DND-41 (cell line): Measurements from ENCODE around the gene PNPLA6.

ENCODE experiments used
- ATAC-seq: fragments of 200-7000 bp; cut with Tn5 transposase; 3 replicates; pipeline ENCODE4 v1.9.1; 2021; ENCODE audit warnings: low read depth; ENCODE audit not compliant: insufficient read depth
- DNase-seq: peaks from one replicate; pipeline ENCODE4 v3.0.0-alpha.2; 2020
- H2AFZ ChIP-seq: 2 replicates; pipeline ENCODE4 v1.6.0; 2012; ENCODE audit warnings: low read depth, low read length
- H3K27ac ChIP-seq: 2 replicates; pipeline ENCODE4 v1.5.1; 2012; ENCODE audit warnings: low read length, inconsistent platforms
- H3K27me3 ChIP-seq: fragments of 200-600 bp; sonication (generic); 2 replicates; pipeline ENCODE4 v1.6.0; 2012; ENCODE audit warnings: low read length, mild to moderate bottlenecking, inconsistent platforms; ENCODE audit not compliant: insufficient read depth, poor library complexity
- H3K36me3 ChIP-seq: 2 replicates; pipeline ENCODE4 v1.5.1; 2012; ENCODE audit warnings: low read length, inconsistent platforms; ENCODE audit not compliant: insufficient read depth
- H3K4me1 ChIP-seq: 2 replicates; pipeline ENCODE4 v1.5.1; 2012; ENCODE audit warnings: mild to moderate bottlenecking, low read length; ENCODE audit not compliant: insufficient read depth
- H3K4me2 ChIP-seq: 2 replicates; pipeline ENCODE4 v1.6.0; 2012; ENCODE audit warnings: mild to moderate bottlenecking, moderate library complexity, low read length, inconsistent platforms; ENCODE audit not compliant: insufficient read depth
- H3K4me3 ChIP-seq, 2 experiments: fragments of 200-600 bp in 1 of 2; shearing (Covaris generic) in 1 of 2; 2 replicates each; pipeline ENCODE4 v1.5.1; 2012 to 2016; ENCODE audit warnings: inconsistent platforms in 2 of 2, low read length in 2 of 2, mild to moderate bottlenecking in 2 of 2, low read depth in 1 of 2, moderate library complexity in 1 of 2
- H3K79me2 ChIP-seq: 2 replicates; pipeline ENCODE4 v1.6.0; 2012; ENCODE audit warnings: low read length, inconsistent platforms; ENCODE audit not compliant: insufficient read depth
- H3K9ac ChIP-seq: 2 replicates; pipeline ENCODE4 v1.6.0; 2012; ENCODE audit warnings: low read depth, mild to moderate bottlenecking, inconsistent platforms, low read length, moderate library complexity
- H3K9me3 ChIP-seq: 2 replicates; pipeline ENCODE4 v1.5.1; 2012; ENCODE audit warnings: low read length, moderate library complexity, mild to moderate bottlenecking, inconsistent platforms; ENCODE audit not compliant: insufficient read depth, severe bottlenecking
- H4K20me1 ChIP-seq: 2 replicates; pipeline ENCODE4 v1.6.0; 2012; ENCODE audit warnings: low read length; ENCODE audit not compliant: insufficient read depth
- CTCF ChIP-seq: IDR thresholded peaks from 2 replicates; pipeline ENCODE4 v1.5.1; 2012; ENCODE audit warnings: borderline replicate concordance, low read length, moderate library complexity, mild to moderate bottlenecking; ENCODE audit not compliant: poor library complexity, severe bottlenecking; ENCODE audit errors: extremely low read depth
- EZH2 ChIP-seq: IDR thresholded peaks from 3 replicates; pipeline ENCODE4 v1.6.1; 2012; ENCODE audit warnings: borderline replicate concordance, low read depth, mild to moderate bottlenecking, moderate library complexity, low read length, inconsistent platforms; ENCODE audit not compliant: severe bottlenecking

PNPLA6 gene

GRCh38 chr19:7515110-7515644 is 20.3 kb upstream of the PNPLA6 start:
- no peak for TF ChIP-seq CTCF
- no peak for TF ChIP-seq EZH2
- peak overlapping the region; percentile 10 to 62; a peak in 3 of 4 replicates for H3K4me3 ChIP-seq

GRCh38 chr19:7515645-7516151 is 19.8 kb upstream of the PNPLA6 start, which contains the start of gene ZNF358:
ZNF358 (plus strand) TSS chr19:7516103; CDS start chr19:7519243, 3,140 bp downstream.
- DNase-seq (peak; percentile 70), ATAC-seq (peak; percentile 96)
- Histone ChIP-seq H4K20me1 (no peaks in the 10 kb centered on the region), H3K27me3 (no peaks in the 10 kb centered on the region), H3K4me3 (peak within 1 kb of the TSS; percentile 85 to 91; a peak in 3 of 4 replicates), H3K4me1 (peaks cover 23% of the 10 kb centered on the region), H3K79me2 (peaks cover 12% of the 10 kb centered on the region), H3K36me3 (0 out of 2 replicates have a peak, but pooled peaks cover 7% of the 10 kb centered on the region), H3K9me3 (no peaks in the 10 kb centered on the region), H3K4me2 (peak within 1 kb of the TSS; percentile 98), H3K9ac (peak within 1 kb of the TSS; percentile 96), H2AFZ (peak within 1 kb of the TSS; percentile 89), H3K27ac (peak within 1 kb of the TSS; percentile 77)
- TF ChIP-seq CTCF: no peak
- no peak for TF ChIP-seq EZH2

More at GRCh38 chr19:7515110-7515644, 20.3 kb upstream of the PNPLA6 start:
- peak overlapping the region; percentile 60 for H3K4me2 ChIP-seq
- no peaks in the 10 kb centered on the region for H3K9me3 ChIP-seq
- 0 out of 2 replicates have a peak, but pooled peaks cover 6% of the 10 kb centered on the region for H3K36me3 ChIP-seq
- H3K27ac ChIP-seq: peak overlapping the region; percentile 57
- no peaks in the 10 kb centered on the region for H4K20me1 ChIP-seq
- peak overlapping the region; percentile 89 for H2AFZ ChIP-seq
- peak overlapping the region; percentile 56 for H3K9ac ChIP-seq
- peaks cover 23% of the 10 kb centered on the region for H3K4me1 ChIP-seq
- DNase-seq (no peak), ATAC-seq (no peak)
- no peaks in the 10 kb centered on the region for H3K27me3 ChIP-seq
- H3K79me2 ChIP-seq: peaks cover 12% of the 10 kb centered on the region

GRCh38 chr19:7516333-7516732 is 19.2 kb upstream of the PNPLA6 start:
- DNase-seq: no peak
- no peak for TF ChIP-seq CTCF
- no peak for TF ChIP-seq EZH2
- Histone ChIP-seq H3K9ac (peak overlapping the region; percentile 96), H4K20me1 (no peaks in the 10 kb centered on the region), H3K27me3 (no peaks in the 10 kb centered on the region), H3K9me3 (no peaks in the 10 kb centered on the region), H3K4me1 (peaks cover 23% of the 10 kb centered on the region), H3K27ac (peak overlapping the region; percentile 77), H3K36me3 (0 out of 2 replicates have a peak, but pooled peaks cover 7% of the 10 kb centered on the region), H3K4me2 (peak overlapping the region; percentile 98), H2AFZ (peak overlapping the region; percentile 75), H3K4me3 (peak overlapping the region; percentile 85 to 91; a peak in 3 of 4 replicates), H3K79me2 (peaks cover 12% of the 10 kb centered on the region)
- peak; percentile 14; the same call in 1 of the 3 replicates for ATAC-seq
